AG04449 (cell line): ENCODE data around the gene CREB5.

Experiments
- CTCF ChIA-PET: fragments of 350-600 bp; formaldehyde crosslinking; extraction: SDS; loops from one replicate; lab custom pipeline; 2021; ENCODE audit warnings: antibody characterized with exemption; lab: Yijun Ruan, JAX
- POLR2A ChIA-PET: fragments of 400-600, 350-600 bp; formaldehyde crosslinking; extraction: SDS; loops from one replicate; lab custom pipeline; 2020; ENCODE audit warnings: antibody characterized with exemption, inconsistent platforms; lab: Yijun Ruan, JAX
- DNase-seq: peaks from one replicate; pipeline ENCODE4 v3.0.0-alpha.2; 2010; ENCODE audit warnings: low read depth, low spot score
- H3K4me3 ChIP-seq: 2 replicates; pipeline ENCODE4 v1.5.1; 2011; ENCODE audit warnings: low read depth, mild to moderate bottlenecking, control low read depth, low read length
- CTCF ChIP-seq: IDR thresholded peaks from one replicate; pipeline ENCODE4 v1.5.1; 2011; ENCODE audit warnings: mild to moderate bottlenecking, moderate library complexity, low read length, control low read depth, inconsistent platforms; ENCODE audit not compliant: insufficient read depth; ENCODE audit errors: missing control alignments

CREB5 gene

GRCh38 chr7:28725911-28726310 lies 313.6 kb downstream of the CREB5 start:
- POLR2A ChIA-PET, result no interaction called here
- no peak for DNase-seq
- CTCF ChIA-PET, result no interaction called here
- no peak for TF ChIP-seq CTCF
- no peak overlapping the region for H3K4me3 ChIP-seq

GRCh38 chr7:28726555-28726954 lies 314.2 kb downstream of the CREB5 start:
- no peak for DNase-seq
- no peak for TF ChIP-seq CTCF
- no peak overlapping the region for H3K4me3 ChIP-seq
- POLR2A ChIA-PET, result no interaction called here
- CTCF ChIA-PET, result no interaction called here

DNA sequence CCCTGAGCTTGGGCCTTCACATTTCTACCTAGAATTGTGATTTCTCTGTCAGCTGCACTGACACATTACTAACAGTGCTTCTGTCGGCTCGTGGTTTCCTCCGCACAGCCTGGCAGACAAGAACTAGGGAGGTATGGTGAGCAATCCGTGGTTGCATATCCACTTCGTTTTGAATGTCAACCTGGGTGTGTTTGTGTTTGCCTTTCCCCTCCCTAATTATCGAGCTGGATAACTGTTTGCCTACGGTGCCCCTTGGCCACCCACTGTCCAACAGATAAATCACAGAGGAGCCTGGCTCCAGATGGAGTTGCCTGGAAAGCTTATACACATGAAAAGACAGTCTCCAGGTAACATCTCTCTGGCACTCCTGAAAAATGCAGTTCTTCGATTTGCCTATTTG lies 317.0 kb downstream of the CREB5 start:
- ChIA-PET POLR2A (no interaction called here), CTCF (interaction anchor here (1.1 kb wide), 1 partner anchor 21 kb away, joined by 4 read pairs; no protein-coding TSS in a partner anchor)
- no peak overlapping the region for H3K4me3 ChIP-seq
- no peak for DNase-seq
- no peak for TF ChIP-seq CTCF

DNA sequence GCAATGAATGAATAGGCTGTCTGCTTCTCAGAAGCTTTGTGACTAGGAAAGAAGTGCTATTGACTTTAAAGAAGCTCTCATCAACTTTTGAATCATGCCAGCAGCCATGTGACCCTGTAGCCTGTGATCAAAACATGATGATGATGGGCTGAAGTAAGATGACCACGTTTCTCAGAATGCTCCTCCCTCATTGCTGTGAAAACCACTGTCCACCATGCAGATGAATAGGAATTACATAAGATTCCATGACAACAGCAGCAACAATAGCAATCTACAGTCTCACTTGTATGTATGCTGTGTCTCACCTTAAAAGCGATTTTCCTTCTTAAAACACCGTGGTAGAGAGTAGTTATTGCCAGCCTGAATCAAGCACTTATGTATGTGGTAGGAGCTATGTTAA lies 317.4 kb downstream of the CREB5 start:
- ChIA-PET POLR2A (no interaction called here), CTCF (interaction anchor here (1.1 kb wide), 1 partner anchor 20 kb away, joined by 4 read pairs; no protein-coding TSS in a partner anchor)
- TF ChIP-seq CTCF, result no peak
- DNase-seq, result no peak
- no peak overlapping the region for H3K4me3 ChIP-seq

GRCh38 chr7:28731092-28731658 lies 318.9 kb downstream of the CREB5 start:
- H3K4me3 ChIP-seq, result no peak overlapping the region
- DNase-seq, result no peak
- TF ChIP-seq CTCF, result no peak
- ChIA-PET CTCF (no interaction called here), POLR2A (no interaction called here)

DNA sequence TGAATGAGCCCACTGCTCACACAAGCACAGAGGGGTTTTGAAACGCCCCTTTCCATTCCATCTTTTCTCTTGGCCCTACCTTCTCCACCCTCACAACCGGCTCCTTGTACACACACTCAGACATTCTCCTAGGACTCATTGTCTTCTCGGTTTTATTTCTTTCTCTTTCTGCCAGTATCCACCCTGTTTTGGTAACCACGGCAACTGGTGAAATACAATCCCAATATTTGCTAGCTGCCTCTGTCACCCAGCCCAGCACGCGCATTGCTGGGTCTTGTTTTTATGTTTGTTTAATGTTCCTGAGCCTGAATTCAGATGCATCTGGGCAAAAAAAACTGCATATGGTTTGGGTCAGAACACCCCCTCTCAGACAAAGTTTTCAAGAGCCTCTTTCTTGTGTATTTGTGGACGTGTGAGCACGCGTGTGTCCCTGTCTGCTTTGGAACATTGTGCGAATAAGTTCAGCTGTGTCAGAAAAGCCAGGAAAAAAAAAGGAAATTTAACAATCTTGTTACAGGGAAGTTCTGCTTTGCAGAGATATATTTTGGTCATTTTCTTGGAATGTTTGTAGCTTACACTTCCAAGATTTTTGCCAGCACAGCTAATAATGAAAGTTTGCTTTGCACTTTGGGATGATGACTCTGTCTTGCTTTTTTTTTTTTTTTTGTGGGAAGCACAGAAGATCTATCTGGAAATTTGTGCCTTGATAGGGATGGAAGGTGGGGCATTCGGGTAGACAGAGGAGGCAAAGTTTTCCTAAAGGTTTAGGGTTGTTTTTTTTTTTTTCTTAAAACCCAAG lies 320.0 kb downstream of the CREB5 start:
- no peak for TF ChIP-seq CTCF
- POLR2A ChIA-PET, result no interaction called here
- no peak for DNase-seq
- H3K4me3 ChIP-seq, result no peak overlapping the region
- CTCF ChIA-PET, result no interaction called here
